T-helper 17 cell (primary cell): ENCODE data around the gene MPHOSPH6. TPM values are rescaled to one million over a fixed set of nuclear protein-coding genes. Genes with fewer than 3 reads are reported as not detected.
A peak's percentile ranks its signal among the peaks of the same experiment; 100 is the strongest.
"Not testable (repeated sequence)": the region's sequence is repeated elsewhere in the genome, so short reads cannot be mapped to it uniquely, and the experiment has no call there.

ENCODE experiments used
- ATAC-seq: fragments of 150-1000 bp; cut with Tn5 transposase; 2 replicates; pipeline ENCODE4 v1.10.0; 2021; ENCODE audit warnings: mild to moderate bottlenecking, moderate library complexity
- DNase-seq, 3 donors: peaks; one replicate each; pipeline versions ENCODE4 v3.0.0 to v3.0.0-alpha.2; 2020 to 2021
- H3K9me3 ChIP-seq: one replicate; pipeline ENCODE4 v1.7.0; 2013; ENCODE audit warnings: low read length, mild to moderate bottlenecking; ENCODE audit not compliant: control insufficient read depth, poor library complexity, severe bottlenecking
- H3K27ac Mint-ChIP-seq: one replicate; pipeline ENCODE4 v1.8.0; 2022; ENCODE audit warnings: mild to moderate bottlenecking, moderate library complexity, mixed read lengths
- H3K27me3 Mint-ChIP-seq: one replicate; pipeline ENCODE4 v1.8.0; 2022; ENCODE audit warnings: mixed read lengths
- H3K36me3 Mint-ChIP-seq: one replicate; pipeline ENCODE4 v1.8.0; 2022; ENCODE audit warnings: low read depth, mixed read lengths
- H3K4me1 Mint-ChIP-seq: one replicate; pipeline ENCODE4 v1.8.0; 2022; ENCODE audit warnings: mild to moderate bottlenecking, mixed read lengths
- H3K4me3 Mint-ChIP-seq: one replicate; pipeline ENCODE4 v1.8.0; 2022; ENCODE audit warnings: mild to moderate bottlenecking, moderate library complexity, mixed read lengths
- total RNA-seq, 4 donors: library from RNA in 2 of 4; stranded (reverse) in 2 of 4; gene quantifications; one replicate each; pipeline ENCODE4 v1.2.3 and lab custom pipeline; 2022 to 2026

Gene MPHOSPH6
- total RNA-seq (10 to 100 TPM; 15.5 to 17.2 TPM), total RNA-seq (lab: John Stamatoyannopoulos, UW) (8.5 to 22.0 reads per million in 2 donors)

DNA sequence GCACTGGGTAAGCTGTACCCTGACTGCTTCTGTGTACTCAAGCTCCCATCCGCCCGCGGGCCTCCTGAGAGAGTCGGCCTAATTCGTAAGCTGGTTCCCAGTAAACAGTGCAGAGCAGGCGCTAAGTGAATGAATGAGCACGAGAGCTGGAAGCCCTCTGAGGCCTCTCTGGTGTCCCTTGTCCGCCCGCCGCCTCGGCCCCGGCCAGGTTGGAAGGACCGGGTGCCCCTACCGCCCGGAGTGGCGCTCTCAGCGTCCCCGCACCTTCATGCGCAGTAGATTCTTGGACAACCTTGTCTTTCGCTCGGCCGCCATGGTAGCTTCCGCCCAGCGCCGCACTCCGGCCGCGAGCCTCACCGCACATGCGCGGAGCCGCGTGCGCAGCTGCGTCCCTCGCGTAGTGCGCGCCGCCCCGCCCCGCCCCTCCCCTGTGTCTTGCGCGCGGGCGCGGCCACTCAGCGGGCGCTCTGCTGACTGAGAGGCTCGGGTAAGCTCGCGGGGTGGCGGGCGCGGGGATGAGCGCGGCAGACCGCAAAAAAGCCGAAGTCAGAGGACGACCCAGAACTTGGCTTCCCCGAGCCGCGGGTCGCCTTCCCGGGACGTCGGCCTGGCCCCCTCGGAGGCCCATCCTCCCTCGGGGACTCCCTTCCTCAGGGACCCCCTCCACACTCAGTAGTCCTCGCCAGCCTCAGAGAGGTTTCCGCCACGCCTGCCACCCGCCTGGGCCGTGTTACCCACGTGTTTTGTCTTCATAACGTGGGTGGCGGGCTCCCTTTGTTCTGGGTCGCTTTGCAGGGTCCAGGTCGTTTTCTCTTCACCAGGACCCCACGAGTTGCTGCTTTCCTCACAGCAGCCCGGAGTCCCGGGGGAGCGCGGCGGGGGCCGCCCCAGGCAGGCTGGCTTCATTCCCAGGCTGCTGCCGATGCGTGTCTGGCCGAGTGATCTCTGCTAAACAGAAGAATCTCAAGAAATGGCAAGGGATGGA lies at the start of gene MPHOSPH6:
Gene MPHOSPH6, minus strand, starts transcription at position 364 of the 985 bp plus-strand sequence. Its CDS starts 49 bp downstream, at position 315.
- H3K9me3 ChIP-seq = no peaks in the 10 kb centered on the region
- Mint-ChIP-seq H3K27me3 (peaks cover 30% of the 10 kb centered on the region), H3K36me3 (no peaks in the 10 kb centered on the region), H3K4me3 (peak within 1 kb of the TSS; percentile 94), H3K4me1 (peaks cover 26% of the 10 kb centered on the region), H3K27ac (peak within 1 kb of the TSS; percentile 90)
- DNase-seq = peak; percentile 84 to 89 (median 86)
- ATAC-seq = peak; percentile 95

DNA sequence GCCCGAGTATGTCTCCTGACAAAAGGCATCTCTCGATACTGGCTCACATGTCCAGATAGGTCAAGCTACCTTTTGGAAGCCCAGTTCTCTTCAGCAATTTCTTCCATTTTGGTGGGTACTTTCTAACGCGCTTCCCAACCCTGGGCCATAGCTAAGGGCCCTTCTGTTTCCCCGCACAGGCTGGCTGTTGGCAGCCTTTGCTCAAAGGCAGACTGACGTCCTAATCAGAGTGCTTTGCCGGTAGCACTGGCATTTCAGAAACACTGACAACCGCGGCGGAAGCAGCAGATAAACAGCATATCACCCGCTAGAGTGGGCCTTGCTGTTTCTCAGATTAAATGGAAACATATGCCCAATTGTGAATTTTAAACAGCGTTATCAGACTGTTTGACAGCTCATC lies 49.3 kb upstream of the MPHOSPH6 start:
- peaks cover 27% of the 10 kb centered on the region for H3K27me3 Mint-ChIP-seq
- H3K36me3 Mint-ChIP-seq = no peaks in the 10 kb centered on the region
- H3K4me3 Mint-ChIP-seq = no peak overlapping the region
- H3K4me1 Mint-ChIP-seq = no peaks in the 10 kb centered on the region
- no peak overlapping the region for H3K27ac Mint-ChIP-seq
- H3K9me3 ChIP-seq = no peaks in the 10 kb centered on the region
- DNase-seq (no peak), ATAC-seq (no peak)

- H3K27ac Mint-ChIP-seq, H3K4me3 Mint-ChIP-seq, ATAC-seq, H3K36me3 Mint-ChIP-seq, H3K4me1 Mint-ChIP-seq, H3K27me3 Mint-ChIP-seq, H3K9me3 ChIP-seq, DNase-seq: not testable (repeated sequence)
Measured at GRCh38 chr16:82209314-82209713, 39.3 kb upstream of the MPHOSPH6 start.

- no peak overlapping the region for H3K27ac Mint-ChIP-seq
- DNase-seq (no peak), ATAC-seq (no peak)
- no peaks in the 10 kb centered on the region for H3K4me1 Mint-ChIP-seq
- H3K36me3 Mint-ChIP-seq = no peaks in the 10 kb centered on the region
- H3K27me3 Mint-ChIP-seq = no peaks in the 10 kb centered on the region
- no peak overlapping the region for H3K4me3 Mint-ChIP-seq
- no peaks in the 10 kb centered on the region for H3K9me3 ChIP-seq
Measured at GRCh38 chr16:82203198-82203597, 33.2 kb upstream of the MPHOSPH6 start.

DNA sequence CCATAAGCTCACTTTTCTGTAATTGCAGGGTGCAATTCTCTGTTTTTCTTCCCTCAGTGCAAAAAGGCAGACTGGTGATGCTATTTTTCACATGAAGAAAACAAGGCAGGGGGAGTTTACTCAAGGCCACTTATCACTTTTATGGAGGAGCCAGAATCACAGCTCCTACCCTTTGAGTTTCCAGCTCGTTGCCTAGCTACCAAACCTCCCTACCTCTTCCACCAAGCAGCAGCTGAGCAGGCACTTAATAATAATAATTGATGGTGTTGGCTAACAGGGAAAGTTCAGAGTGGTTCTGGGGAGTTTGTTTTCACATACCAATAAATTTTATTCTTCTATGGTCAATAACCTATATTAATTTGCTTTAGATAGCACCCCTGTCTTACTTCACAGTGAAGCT lies 31.9 kb upstream of the MPHOSPH6 start:
- Mint-ChIP-seq H3K36me3 (no peaks in the 10 kb centered on the region), H3K4me1 (no peaks in the 10 kb centered on the region), H3K27ac (no peak overlapping the region), H3K27me3 (no peaks in the 10 kb centered on the region), H3K4me3 (no peak overlapping the region)
- no peak for ATAC-seq
- DNase-seq = no peak
- no peaks in the 10 kb centered on the region for H3K9me3 ChIP-seq

DNA sequence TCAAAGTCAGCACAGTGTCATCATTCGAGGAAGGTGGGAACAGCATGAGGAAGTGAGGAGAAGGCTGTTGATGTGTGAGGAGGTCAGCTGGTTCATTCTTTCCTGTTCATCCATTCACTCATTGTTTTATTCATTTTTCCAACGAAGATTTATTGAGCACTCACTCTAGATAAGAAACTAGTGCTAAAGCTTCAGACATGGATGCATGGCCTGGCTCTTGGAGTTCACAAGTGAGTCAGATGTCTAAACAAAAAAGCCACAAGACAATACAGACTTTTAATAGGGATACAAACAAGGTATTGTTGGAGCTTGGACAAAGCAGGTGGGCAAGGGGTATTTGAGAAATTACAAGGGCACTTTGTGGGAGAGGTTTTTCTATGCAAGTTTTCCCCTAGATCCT lies 31.3 kb upstream of the MPHOSPH6 start:
- no peak overlapping the region for H3K27ac Mint-ChIP-seq
- H3K4me3 Mint-ChIP-seq = no peak overlapping the region
- H3K36me3 Mint-ChIP-seq = no peaks in the 10 kb centered on the region
- peaks cover 3% of the 10 kb centered on the region for H3K27me3 Mint-ChIP-seq
- no peaks in the 10 kb centered on the region for H3K9me3 ChIP-seq
- H3K4me1 Mint-ChIP-seq = no peaks in the 10 kb centered on the region
- no peak for ATAC-seq
- DNase-seq = no peak

GRCh38 chr16:82199209-82199608 lies 29.2 kb upstream of the MPHOSPH6 start:
- no peak for ATAC-seq
- no peaks in the 10 kb centered on the region for H3K36me3 Mint-ChIP-seq
- H3K4me1 Mint-ChIP-seq = no peaks in the 10 kb centered on the region

DNA sequence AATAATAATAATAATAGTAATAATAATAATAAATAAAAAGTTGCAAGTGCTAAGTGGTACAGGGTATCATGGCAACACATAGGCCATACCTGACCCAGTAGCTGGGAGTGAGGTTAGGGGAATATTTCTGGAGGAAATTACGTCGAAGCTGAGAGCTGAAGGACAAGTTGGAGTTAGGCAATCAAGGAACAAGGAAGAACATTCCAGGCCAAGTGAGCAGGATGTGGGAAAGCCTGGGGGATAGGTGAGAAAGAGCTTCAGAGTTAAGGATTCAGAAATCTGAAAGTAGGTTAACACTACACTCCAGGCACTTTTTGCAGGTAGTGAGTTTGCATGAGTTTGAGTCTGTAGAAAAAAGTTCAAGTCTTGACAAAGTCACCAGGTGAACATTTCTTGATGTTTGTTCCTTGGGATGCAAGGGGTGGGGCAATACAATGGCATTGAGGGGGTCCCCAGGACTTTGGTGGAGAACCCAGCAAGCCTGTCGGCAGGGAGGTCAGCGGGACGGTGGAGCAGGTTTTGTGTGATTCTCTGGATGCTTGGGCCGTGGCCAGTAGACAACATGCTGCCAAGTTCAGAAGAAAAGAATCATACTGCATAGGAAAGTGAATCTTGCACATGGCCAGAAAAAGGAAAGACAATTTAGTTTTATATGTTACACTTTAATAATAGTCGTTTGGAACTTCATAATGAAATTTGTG lies 27.7 kb upstream of the MPHOSPH6 start:
- H3K4me1 Mint-ChIP-seq = peaks cover 6% of the 10 kb centered on the region
- no peaks in the 10 kb centered on the region for H3K36me3 Mint-ChIP-seq
- ATAC-seq = no peak
- peaks cover 15% of the 10 kb centered on the region for H3K27me3 Mint-ChIP-seq
- no peaks in the 10 kb centered on the region for H3K9me3 ChIP-seq
- DNase-seq = no peak
- no peak overlapping the region for H3K27ac Mint-ChIP-seq
- no peak overlapping the region for H3K4me3 Mint-ChIP-seq

More at GRCh38 chr16:82199209-82199608, 29.2 kb upstream of the MPHOSPH6 start:
- H3K4me3 Mint-ChIP-seq = no peak overlapping the region
- H3K27me3 Mint-ChIP-seq = peaks cover 15% of the 10 kb centered on the region
- no peaks in the 10 kb centered on the region for H3K9me3 ChIP-seq
- no peak overlapping the region for H3K27ac Mint-ChIP-seq
- DNase-seq = no peak

DNA sequence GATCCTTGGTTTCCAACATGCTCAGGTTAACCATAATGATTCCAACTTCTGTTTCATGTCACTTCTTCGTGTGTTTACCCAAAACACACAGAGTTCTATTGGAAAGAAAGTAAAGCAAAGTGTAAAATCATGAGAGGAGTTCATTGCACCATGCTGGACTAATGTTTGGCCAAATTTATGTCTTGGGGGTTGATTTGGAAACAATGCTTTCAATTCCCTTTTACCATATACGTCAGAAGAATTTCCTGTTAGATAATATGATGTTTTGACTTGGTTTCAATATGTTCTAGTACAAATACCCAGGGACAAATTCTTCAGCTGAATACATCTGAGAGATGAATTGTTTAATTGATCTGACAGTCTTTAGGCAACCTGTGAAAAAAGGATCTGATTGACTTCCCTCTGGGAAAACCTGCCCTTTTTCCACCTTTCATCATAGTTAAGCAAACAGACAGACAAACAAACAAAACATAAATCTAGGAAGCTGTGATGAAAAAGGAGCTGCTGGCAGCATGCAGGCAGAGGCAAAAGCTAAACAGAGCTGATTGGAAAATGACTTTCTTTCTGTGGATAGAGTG lies 26.0 kb upstream of the MPHOSPH6 start:
- H3K27ac Mint-ChIP-seq = no peak overlapping the region
- peaks cover 9% of the 10 kb centered on the region for H3K4me1 Mint-ChIP-seq
- ATAC-seq = no peak
- DNase-seq = no peak
- no peak overlapping the region for H3K4me3 Mint-ChIP-seq
- peaks cover 17% of the 10 kb centered on the region for H3K27me3 Mint-ChIP-seq
- no peaks in the 10 kb centered on the region for H3K9me3 ChIP-seq
- no peaks in the 10 kb centered on the region for H3K36me3 Mint-ChIP-seq

DNA sequence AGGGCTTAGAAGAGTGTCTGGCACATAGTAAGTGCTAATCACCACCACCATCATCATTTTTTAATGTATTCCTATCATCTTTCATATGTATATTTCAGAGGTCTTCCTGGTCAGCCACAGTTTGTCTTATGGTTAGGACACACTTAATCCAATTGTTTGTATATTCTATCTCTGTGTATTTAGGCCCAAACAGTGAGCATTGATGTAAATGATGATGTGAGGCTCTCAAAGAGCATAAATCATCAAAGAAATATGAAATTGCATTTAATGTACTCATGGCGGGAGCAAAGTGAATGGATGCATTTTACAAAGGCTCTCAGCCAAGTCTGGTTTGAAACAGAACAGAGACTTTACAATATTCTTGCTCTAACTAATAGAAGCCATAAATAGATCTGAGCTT lies 24.1 kb upstream of the MPHOSPH6 start:
- Mint-ChIP-seq H3K27ac (no peak overlapping the region), H3K4me1 (peaks cover 9% of the 10 kb centered on the region), H3K36me3 (no peaks in the 10 kb centered on the region), H3K27me3 (peaks cover 32% of the 10 kb centered on the region), H3K4me3 (no peak overlapping the region)
- DNase-seq (no peak), ATAC-seq (no peak)
- H3K9me3 ChIP-seq = no peaks in the 10 kb centered on the region

GRCh38 chr16:82192665-82193064 lies 22.6 kb upstream of the MPHOSPH6 start:
- no peaks in the 10 kb centered on the region for H3K9me3 ChIP-seq
- Mint-ChIP-seq H3K36me3 (no peaks in the 10 kb centered on the region), H3K27me3 (peaks cover 43% of the 10 kb centered on the region), H3K4me1 (peaks cover 11% of the 10 kb centered on the region), H3K27ac (peak overlapping the region; percentile 72), H3K4me3 (peak overlapping the region; percentile 36)
- DNase-seq (no peak), ATAC-seq (peak; percentile 71)

- H3K4me3 Mint-ChIP-seq = no peak overlapping the region
- H3K4me1 Mint-ChIP-seq = peaks cover 11% of the 10 kb centered on the region
- H3K27ac Mint-ChIP-seq = no peak overlapping the region
- H3K27me3 Mint-ChIP-seq = peaks cover 44% of the 10 kb centered on the region
- DNase-seq (no peak), ATAC-seq (no peak)
- H3K9me3 ChIP-seq = no peaks in the 10 kb centered on the region
- no peaks in the 10 kb centered on the region for H3K36me3 Mint-ChIP-seq
Measured at GRCh38 chr16:82190386-82190785, 20.4 kb upstream of the MPHOSPH6 start.

DNA sequence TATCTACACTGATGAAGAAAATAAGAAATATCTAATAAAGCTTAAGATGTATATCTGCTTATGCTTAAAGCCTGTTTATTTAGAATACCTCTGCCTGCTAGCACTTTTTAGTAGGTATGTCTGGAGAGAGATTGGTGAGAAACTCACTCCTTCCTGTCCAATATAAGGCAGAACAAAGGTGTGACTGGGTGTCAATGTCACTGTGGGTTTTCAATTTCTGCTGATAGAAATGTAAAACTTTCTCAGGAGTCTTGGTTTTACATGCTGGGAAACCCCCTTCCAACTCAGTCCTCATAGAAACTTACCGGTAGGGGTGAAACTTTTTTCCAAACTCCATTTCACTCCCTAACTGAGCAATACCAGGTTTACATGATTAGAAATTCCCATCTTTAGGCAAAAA lies 17.8 kb upstream of the MPHOSPH6 start:
- DNase-seq (no peak), ATAC-seq (no peak)
- no peak overlapping the region for H3K4me3 Mint-ChIP-seq
- peaks cover 6% of the 10 kb centered on the region for H3K4me1 Mint-ChIP-seq
- H3K9me3 ChIP-seq = no peaks in the 10 kb centered on the region
- H3K27me3 Mint-ChIP-seq = peaks cover 47% of the 10 kb centered on the region
- H3K36me3 Mint-ChIP-seq = no peaks in the 10 kb centered on the region
- no peak overlapping the region for H3K27ac Mint-ChIP-seq
